ENCODE measurements around the gene ADAP2.
"Not testable (repeated sequence)": the region's sequence is repeated elsewhere in the genome, so short reads cannot be mapped to it uniquely, and the experiment has no call there.

The ADAP2 gene

DNA sequence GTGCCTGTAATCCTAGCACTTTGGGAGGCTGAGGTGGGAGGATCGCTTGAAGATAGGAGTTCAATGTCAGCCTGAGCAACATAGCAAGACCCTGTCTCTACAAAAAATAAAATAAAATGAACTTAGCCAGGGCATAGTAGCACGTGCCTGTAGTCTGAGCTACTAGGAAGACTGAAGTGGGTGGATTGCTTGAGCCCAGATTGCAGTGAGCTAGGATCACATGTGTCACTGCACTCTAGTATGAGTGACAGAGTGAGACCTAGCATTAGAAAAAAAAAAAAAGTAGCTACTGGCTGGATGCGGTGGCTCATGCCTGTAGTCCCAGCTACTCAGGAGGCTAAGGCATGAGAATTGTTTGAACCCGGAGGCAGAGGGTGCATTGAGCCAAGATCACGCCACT, 6.0 kb downstream of the ADAP2 start:
- peaks cover 5% of the 10 kb centered on the region for H3K27me3 ChIP-seq
- no peaks in the 10 kb centered on the region for H3K4me1 ChIP-seq
- TF ChIP-seq, protein P1, sequence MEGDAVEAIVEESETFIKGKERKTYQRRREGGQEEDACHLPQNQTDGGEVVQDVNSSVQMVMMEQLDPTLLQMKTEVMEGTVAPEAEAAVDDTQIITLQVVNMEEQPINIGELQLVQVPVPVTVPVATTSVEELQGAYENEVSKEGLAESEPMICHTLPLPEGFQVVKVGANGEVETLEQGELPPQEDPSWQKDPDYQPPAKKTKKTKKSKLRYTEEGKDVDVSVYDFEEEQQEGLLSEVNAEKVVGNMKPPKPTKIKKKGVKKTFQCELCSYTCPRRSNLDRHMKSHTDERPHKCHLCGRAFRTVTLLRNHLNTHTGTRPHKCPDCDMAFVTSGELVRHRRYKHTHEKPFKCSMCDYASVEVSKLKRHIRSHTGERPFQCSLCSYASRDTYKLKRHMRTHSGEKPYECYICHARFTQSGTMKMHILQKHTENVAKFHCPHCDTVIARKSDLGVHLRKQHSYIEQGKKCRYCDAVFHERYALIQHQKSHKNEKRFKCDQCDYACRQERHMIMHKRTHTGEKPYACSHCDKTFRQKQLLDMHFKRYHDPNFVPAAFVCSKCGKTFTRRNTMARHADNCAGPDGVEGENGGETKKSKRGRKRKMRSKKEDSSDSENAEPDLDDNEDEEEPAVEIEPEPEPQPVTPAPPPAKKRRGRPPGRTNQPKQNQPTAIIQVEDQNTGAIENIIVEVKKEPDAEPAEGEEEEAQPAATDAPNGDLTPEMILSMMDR (IDR thresholded peaks at IDR 0.05; ENCODE audit: low read depth, low read length): no peak
- no peak for DNase-seq
- H3K36me3 ChIP-seq: no peaks in the 10 kb centered on the region
- H3K4me3 ChIP-seq (ENCODE audit: low read depth, low read length): no peak overlapping the region
- no peaks in the 10 kb centered on the region for H3K9me3 ChIP-seq

DNA sequence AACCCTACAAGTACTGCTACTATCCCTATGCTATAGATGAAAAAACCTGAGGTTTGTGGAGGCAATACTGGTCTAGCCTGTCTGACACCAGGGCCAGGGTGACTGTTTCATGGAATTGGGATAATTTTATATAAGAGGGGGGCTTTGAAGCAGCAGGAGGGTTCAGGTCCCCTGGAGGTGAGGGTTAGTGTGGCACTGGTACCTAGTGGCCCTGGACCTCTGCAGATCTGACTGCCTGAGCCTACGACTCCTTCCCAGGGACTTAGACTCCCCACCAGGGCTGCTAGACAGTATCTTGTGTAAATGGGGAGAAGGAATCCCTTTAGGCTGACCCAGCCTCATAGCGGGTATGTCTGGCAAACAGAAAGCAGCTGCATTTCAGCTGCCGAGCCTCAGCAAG, 6.8 kb downstream of the ADAP2 start:
- no peaks in the 10 kb centered on the region for H3K9me3 ChIP-seq
- TF ChIP-seq, protein P1 (IDR thresholded peaks at IDR 0.05; ENCODE audit: low read depth, low read length): no peak
- no peaks in the 10 kb centered on the region for H3K36me3 ChIP-seq
- H3K4me3 ChIP-seq (ENCODE audit: low read depth, low read length): no peak overlapping the region
- no peaks in the 10 kb centered on the region for H3K27me3 ChIP-seq
- no peaks in the 10 kb centered on the region for H3K4me1 ChIP-seq
- DNase-seq: no peak

DNA sequence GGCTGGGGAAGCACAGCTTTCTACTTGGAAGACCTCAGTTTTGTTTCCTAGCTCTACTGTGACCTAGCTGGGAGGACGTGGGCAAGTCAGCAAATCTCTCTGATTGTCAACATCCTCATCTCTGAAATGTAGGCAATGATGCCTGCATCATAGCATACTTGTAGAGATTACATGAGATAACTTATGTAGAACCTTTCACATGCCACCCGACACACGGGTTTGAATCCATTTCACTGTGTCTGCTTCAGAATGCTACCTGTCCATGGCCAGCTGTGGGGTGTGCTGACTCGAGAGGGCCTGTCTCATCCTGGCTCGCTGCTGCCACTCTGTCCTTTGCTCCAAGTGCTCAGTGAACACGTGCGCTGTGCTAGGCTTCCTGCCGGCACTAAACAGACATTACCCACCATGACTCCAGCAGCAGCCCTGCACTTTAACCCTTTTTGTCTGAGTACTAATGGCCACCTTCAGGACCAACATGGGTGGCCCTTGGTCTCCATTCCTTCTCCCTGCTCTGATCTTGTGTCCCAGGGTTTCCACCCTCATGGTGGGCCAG, 7.4 kb downstream of the ADAP2 start:
- Histone ChIP-seq H3K4me3 (ENCODE audit: low read depth, low read length) (no peak overlapping the region), H3K4me1 (no peaks in the 10 kb centered on the region), H3K36me3 (no peaks in the 10 kb centered on the region), H3K9me3 (no peaks in the 10 kb centered on the region), H3K27me3 (no peaks in the 10 kb centered on the region)
- DNase-seq: no peak
- TF ChIP-seq, protein P1 (IDR thresholded peaks at IDR 0.05; ENCODE audit: low read depth, low read length): no peak

DNA sequence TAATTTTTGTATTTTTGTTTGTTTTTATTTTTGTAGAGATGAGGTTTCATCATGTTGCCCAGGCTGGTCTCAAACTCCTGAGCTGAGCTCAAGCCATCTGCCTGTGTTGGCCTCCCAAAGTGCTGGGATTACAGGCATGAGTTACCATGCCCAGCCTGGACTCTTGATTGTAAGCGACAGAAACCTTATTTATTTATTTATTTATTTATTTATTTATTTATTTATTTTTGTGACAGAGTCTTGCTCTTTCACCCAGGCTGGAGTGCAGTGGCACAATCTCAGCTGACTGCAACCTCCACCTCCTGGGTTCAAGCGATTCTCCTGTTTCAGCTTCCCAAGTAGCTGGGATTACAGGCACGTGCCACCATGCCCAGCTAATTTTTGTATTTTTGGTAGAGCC, 8.1 kb downstream of the ADAP2 start:
- DNase-seq; H3K9me3 ChIP-seq; H3K36me3 ChIP-seq; H3K4me1 ChIP-seq; H3K4me3 ChIP-seq (ENCODE audit: low read depth, low read length); H3K27me3 ChIP-seq: not testable (repeated sequence)

DNA sequence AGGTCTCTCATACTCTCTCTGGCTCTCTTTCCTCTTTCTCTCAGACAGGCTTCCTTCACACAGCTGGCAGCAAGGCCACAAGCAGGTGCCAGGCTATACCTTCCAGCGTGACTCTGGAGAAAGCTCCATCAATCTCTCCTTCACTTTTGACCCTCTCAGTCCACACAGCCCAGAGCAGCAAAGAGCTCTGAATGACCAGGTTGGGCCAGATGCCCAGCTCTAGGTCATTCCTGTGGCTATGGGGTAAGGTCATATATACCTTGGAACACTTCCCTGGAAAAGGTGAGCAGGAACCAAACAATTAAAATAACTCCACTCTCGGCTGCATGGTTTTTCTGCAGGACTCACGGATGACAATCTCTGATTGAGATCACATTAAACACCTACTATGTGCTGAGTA, 8.8 kb downstream of the ADAP2 start:
- Histone ChIP-seq H3K4me3 (ENCODE audit: low read depth, low read length) (no peak overlapping the region), H3K36me3 (no peaks in the 10 kb centered on the region), H3K27me3 (no peaks in the 10 kb centered on the region), H3K4me1 (no peaks in the 10 kb centered on the region), H3K9me3 (no peaks in the 10 kb centered on the region)
- TF ChIP-seq, protein P1 (IDR thresholded peaks at IDR 0.05; ENCODE audit: low read depth, low read length): no peak
- DNase-seq: no peak

DNA sequence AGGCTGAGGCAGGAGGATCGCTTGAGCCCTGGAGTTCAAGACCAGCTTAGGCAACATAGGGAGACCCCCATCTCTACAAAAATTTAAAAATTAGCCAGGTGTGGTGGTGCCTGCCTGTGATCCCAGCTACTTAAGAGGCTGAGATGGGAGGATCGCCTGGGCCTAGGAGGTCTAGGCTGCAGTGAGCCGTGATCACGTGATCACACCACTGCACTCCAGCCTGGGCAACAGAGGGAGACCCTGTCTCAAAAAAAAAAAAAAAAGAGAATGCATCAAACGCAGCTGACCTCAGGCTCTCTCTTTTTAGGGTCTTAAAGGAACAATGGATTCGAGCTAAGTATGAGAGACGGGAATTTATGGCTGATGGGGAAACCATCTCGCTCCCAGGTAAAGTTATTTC, 9.8 kb downstream of the ADAP2 start:
- not testable (repeated sequence) for H3K4me1 ChIP-seq; DNase-seq; H3K27me3 ChIP-seq; H3K4me3 ChIP-seq (ENCODE audit: low read depth, low read length); H3K36me3 ChIP-seq; H3K9me3 ChIP-seq

DNA sequence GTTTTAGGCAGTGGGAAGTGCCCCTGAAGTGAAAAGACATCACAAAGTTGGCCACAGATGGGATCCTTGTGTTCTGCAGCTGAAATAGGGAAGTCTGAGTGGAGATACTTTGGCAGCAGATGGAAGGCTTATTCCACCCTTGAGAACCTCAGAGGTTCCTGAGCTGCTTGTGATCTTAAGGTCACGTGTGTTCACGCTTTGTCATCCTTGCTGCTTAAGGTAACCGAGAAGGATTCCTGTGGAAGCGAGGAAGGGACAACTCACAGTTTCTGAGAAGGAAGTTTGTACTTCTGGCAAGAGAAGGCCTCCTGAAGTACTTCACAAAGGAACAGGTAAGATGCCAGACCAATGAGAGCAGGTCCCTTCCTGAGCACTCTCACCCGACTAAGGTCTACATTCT, 12.2 kb downstream of the ADAP2 start:
- H3K36me3 ChIP-seq: no peaks in the 10 kb centered on the region
- TF ChIP-seq, protein P1 (IDR thresholded peaks at IDR 0.05; ENCODE audit: low read depth, low read length): no peak
- no peaks in the 10 kb centered on the region for H3K9me3 ChIP-seq
- no peaks in the 10 kb centered on the region for H3K27me3 ChIP-seq
- H3K4me1 ChIP-seq: no peaks in the 10 kb centered on the region
- H3K4me3 ChIP-seq (ENCODE audit: low read depth, low read length): no peak overlapping the region
- no peak for DNase-seq
